Measurements from ENCODE around the gene FOXP1.

The FOXP1 gene

GRCh38 chr3:71125738-71126137 is 457.8 kb downstream of the FOXP1 start:
- Mint-ChIP-seq H3K36me3 (ENCODE audit: low read depth) (no peaks in the 10 kb centered on the region), H3K9me3 (no peaks in the 10 kb centered on the region), H3K4me1 (peaks cover 36% of the 10 kb centered on the region), H3K4me3 (no peak overlapping the region), H3K27me3 (ENCODE audit: low read depth) (no peaks in the 10 kb centered on the region), H3K27ac (peak overlapping the region in 1 of 3 experiments; percentile 43)
- TF ChIP-seq CTCF (IDR thresholded peaks at IDR 0.05; ENCODE audit: unreplicated experiment in 3 of 3), result no peak

GRCh38 chr3:71124048-71124447 is 459.5 kb downstream of the FOXP1 start:
- no peak overlapping the region for H3K27ac Mint-ChIP-seq
- no peaks in the 10 kb centered on the region for H3K36me3 Mint-ChIP-seq (ENCODE audit: low read depth)
- no peaks in the 10 kb centered on the region for H3K9me3 Mint-ChIP-seq
- H3K4me1 Mint-ChIP-seq, result peaks cover 19% of the 10 kb centered on the region
- no peaks in the 10 kb centered on the region for H3K27me3 Mint-ChIP-seq (ENCODE audit: low read depth)
- no peak for TF ChIP-seq CTCF (IDR thresholded peaks at IDR 0.05; ENCODE audit: unreplicated experiment in 3 of 3)
- no peak overlapping the region for H3K4me3 Mint-ChIP-seq

GRCh38 chr3:71122641-71123040 is 460.9 kb downstream of the FOXP1 start:
- H3K4me1 Mint-ChIP-seq, result peaks cover 14% of the 10 kb centered on the region

GRCh38 chr3:71121429-71122167 is 461.9 kb downstream of the FOXP1 start:
- Mint-ChIP-seq H3K27me3 (ENCODE audit: low read depth) (no peaks in the 10 kb centered on the region), H3K4me3 (no peak overlapping the region), H3K4me1 (peaks cover 13% of the 10 kb centered on the region), H3K9me3 (no peaks in the 10 kb centered on the region), H3K36me3 (ENCODE audit: low read depth) (no peaks in the 10 kb centered on the region), H3K27ac (no peak overlapping the region)
- TF ChIP-seq CTCF (IDR thresholded peaks at IDR 0.05; ENCODE audit: unreplicated experiment in 3 of 3), result no peak

More at GRCh38 chr3:71122641-71123040, 460.9 kb downstream of the FOXP1 start:
- Mint-ChIP-seq H3K9me3 (no peaks in the 10 kb centered on the region), H3K27me3 (ENCODE audit: low read depth) (no peaks in the 10 kb centered on the region), H3K36me3 (ENCODE audit: low read depth) (no peaks in the 10 kb centered on the region), H3K27ac (no peak overlapping the region), H3K4me3 (no peak overlapping the region)
- no peak for TF ChIP-seq CTCF (IDR thresholded peaks at IDR 0.05; ENCODE audit: unreplicated experiment in 3 of 3)

GRCh38 chr3:71120012-71120411 is 463.5 kb downstream of the FOXP1 start:
- H3K27ac Mint-ChIP-seq, result no peak overlapping the region
- TF ChIP-seq CTCF (IDR thresholded peaks at IDR 0.05; ENCODE audit: unreplicated experiment in 3 of 3), result no peak
- no peak overlapping the region for H3K4me3 Mint-ChIP-seq
- peaks cover 13% of the 10 kb centered on the region for H3K4me1 Mint-ChIP-seq
- H3K9me3 Mint-ChIP-seq, result no peaks in the 10 kb centered on the region
- H3K27me3 Mint-ChIP-seq (ENCODE audit: low read depth), result no peaks in the 10 kb centered on the region
- no peaks in the 10 kb centered on the region for H3K36me3 Mint-ChIP-seq (ENCODE audit: low read depth)

GRCh38 chr3:71119171-71119570 is 464.4 kb downstream of the FOXP1 start:
- no peaks in the 10 kb centered on the region for H3K36me3 Mint-ChIP-seq (ENCODE audit: low read depth)
- H3K9me3 Mint-ChIP-seq, result no peaks in the 10 kb centered on the region
- H3K4me3 Mint-ChIP-seq, result no peak overlapping the region
- no peak overlapping the region for H3K27ac Mint-ChIP-seq
- no peak for TF ChIP-seq CTCF (IDR thresholded peaks at IDR 0.05; ENCODE audit: unreplicated experiment in 3 of 3)
- peaks cover 13% of the 10 kb centered on the region for H3K4me1 Mint-ChIP-seq
- H3K27me3 Mint-ChIP-seq (ENCODE audit: low read depth), result no peaks in the 10 kb centered on the region
